GM18870 (cell line): ENCODE data around the gene ANKRD55.
"Not testable (repeated sequence)": the region's sequence is repeated elsewhere in the genome, so short reads cannot be mapped to it uniquely, and the experiment has no call there.

Source experiments
- ATAC-seq: cut with Tn5 transposase; IDR thresholded peaks from one replicate; pipeline ENCODE4 v1.9.1; 2021; ENCODE audit warnings: moderate library complexity; ENCODE audit not compliant: unreplicated experiment

The ANKRD55 gene

DNA sequence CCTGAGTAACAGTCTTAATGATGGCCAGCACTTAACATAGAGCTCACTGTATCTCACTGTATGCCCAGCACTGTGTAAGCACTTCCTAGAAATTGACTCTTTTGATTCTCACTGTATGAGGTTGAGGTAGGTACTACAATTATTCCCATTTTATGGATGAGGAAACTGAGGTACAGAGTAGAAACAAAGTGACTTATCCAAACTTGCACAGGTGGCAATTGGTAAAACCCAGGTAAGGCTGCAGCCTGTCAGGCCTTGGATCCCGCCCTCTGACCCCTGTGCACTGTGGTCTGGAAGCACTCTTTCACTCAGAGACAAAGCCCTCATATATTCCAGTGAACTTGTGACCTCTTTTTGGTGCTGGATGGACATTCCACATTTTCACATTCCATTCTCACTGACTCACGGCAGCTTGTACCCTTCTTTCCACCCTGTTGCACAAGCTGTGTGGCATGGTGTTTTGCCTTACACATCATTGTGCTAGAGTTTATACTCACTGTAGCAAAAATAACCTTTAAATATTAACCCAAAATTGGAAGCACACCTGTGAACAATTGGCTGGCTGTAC, 21.7 kb downstream of the ANKRD55 start:
- ATAC-seq: no peak

DNA sequence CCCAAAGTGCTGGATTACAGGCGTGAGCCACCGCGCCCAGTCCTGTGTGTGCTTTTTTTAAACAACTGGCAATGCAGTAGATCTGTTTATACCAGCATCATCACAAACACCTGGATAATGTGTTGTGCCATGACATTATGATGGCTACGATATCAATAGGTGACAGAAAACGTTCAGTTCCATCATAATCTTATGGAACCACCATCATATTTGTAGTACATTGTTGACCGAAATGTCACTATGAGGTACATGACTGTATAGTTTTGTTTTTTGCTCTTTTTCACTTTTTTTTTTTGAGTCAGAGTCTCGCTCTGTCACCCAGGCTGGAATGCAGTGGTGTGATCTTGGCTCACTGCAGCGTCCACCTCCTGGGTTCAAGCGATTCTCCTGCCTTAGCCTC, 24.4 kb downstream of the ANKRD55 start:
- no peak for ATAC-seq

DNA sequence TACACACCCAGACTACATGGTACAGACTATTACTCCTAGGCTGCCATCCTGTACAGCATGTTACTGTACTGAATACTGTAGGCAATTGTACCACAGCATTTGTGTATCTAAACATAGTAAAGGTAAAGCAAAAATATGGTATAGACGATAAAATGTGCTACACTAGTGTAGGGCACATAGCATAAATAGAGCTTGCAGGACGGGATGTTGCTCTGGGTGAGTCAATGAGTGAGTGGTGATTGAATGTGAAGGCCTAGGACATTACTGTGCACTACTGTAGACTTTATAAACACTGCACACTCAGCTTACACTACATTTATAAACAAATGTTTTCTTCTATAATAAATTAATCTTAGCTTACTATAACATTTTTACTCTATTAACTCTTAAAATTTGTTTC, 25.6 kb downstream of the ANKRD55 start:
- ATAC-seq: no peak

DNA sequence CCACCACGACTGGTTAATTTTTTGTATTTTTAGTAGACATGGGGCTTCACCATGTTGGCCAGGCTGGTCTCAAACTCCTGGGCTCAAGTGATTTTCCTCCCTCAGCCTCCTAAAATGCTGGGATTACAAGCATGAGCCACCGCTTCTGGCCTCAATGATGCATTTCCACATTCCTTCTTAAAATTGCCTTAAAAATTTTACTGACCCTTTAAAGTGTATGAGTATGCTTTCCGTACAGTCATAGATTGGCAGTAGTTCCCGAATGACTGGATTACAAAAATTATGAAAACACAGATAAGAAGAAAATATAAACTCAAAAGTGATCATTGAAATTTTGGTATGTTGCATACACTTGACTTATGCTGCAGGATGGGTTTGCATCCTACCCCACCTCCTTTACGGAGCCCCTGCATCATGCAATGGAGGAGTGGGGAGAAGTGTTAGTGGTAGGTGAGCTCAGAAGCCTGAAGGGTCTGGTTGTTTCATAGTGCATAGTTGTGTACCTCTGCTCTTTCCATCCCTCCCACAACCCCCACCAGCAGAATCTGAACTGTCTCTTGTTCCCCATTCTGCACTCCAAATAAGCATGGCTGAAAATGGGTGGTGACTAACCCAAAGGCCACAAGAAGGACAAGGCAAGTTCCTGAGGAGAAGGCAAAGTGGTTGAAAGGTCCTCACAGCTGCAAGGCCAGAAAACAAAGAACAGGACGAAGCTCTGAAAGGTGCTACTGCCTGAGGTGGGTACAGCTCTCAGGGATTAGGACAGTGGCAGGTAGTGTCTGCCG, 26.8 kb downstream of the ANKRD55 start:
- no peak for ATAC-seq

DNA sequence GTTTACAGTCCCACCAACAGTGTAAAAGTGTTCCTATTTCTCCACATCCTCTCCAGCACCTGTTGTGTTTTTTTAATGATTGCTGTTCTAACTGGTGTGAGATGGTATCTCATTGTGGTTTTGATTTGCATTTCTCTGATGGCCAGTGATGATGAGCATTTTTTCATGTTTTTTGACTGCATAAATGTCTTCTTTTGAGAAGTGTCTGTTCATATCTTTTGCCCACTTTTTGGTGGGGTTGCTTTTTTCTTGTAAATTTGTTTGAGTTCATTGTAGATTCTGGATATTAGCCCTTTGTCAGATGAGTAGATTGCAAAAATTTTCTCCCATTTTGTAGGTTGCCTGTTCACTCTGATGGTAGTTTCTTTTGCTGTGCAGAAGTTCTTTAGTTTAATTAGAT, 29.2 kb downstream of the ANKRD55 start:
- not testable (repeated sequence) for ATAC-seq

DNA sequence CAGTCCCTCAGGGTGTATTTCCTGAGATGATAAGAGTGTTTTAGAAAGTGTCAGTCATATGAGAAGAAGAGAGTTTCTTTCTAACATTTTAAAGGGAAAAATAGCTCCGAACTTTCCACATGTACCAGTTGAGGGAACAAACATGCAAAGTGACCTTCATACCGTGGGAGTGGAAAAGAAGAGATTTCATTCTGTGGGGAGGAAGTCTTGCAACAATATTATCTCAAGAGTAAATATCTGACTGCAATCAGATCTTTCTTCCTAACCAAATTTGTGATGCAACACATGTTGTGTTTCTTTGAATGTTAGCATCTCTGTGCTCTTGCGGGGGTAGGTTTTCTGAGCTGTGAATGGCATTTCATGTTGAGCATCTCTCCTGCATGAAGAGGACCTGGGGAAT, 30.6 kb downstream of the ANKRD55 start:
- ATAC-seq: no peak

DNA sequence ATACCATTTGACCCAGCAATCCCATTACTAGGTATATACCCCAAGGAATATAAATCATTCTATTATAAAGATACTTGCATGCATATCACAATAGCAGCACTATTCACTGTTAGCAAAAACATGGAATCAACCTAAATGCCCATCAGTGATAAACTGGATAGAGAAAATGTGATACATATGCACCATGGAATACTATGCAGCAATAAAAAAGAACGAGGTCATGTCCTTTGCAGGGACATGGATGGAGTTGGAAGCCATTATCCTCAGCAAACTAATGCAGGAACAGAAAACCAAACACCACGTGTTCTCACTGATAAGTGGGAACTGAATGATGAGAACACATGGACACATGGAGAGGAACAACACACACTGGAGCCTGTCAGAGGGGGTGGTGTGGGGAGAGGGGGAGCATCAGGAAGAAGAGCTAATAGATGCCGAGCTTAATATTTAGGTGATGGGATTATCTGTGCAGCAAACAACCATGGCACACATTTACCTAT, 31.3 kb downstream of the ANKRD55 start:
- ATAC-seq: not testable (repeated sequence)

DNA sequence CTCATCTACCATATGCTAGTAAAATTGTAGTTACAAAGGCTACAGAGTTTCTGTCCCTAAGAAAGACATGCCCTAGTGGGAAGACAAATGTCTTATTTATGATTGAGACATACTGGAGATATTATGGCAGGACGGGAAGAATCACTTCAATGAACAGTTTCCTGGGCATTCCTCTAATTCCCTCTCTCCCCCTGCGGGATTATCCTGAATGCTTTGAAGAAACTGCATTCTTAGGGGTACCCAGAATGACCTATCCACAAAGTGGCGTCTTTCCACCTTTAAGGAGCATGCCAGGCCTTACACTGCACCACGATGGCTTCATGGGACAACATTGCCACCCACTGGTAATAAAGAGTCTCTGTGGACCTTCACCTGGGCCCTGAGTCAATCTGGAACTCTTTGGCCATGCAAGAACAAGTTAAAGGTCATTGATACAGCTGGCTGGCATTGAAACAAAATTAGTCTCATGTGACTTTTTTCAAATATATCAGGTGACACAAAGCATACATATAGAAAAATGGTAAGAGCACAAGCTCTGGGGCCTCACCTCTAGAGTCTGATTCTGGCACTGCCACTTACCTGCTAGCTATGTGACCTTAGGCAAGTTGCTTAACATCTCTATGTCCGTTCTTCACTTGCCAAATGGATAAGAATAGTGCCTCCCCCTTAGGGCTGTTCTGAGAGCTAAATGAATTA, 32.0 kb downstream of the ANKRD55 start:
- ATAC-seq: peak; percentile 86

DNA sequence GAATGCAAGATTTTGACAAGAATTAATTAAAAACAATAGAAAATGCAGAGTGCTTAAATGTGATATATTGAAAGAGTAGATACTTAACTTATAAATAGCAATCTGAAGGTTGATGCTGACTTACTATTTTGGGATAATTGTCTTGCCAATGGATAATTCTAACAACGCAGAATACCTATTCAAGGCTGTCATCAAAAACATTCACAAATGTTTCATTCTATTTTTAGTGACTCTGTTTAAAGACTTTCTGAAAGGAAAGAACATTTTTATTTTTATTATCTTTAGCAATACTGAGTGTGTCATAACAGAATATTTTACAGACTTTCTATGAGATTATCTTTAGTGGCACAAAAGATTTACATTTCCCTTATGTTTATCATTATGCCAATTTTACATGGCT, 38.1 kb downstream of the ANKRD55 start:
- ATAC-seq: no peak

DNA sequence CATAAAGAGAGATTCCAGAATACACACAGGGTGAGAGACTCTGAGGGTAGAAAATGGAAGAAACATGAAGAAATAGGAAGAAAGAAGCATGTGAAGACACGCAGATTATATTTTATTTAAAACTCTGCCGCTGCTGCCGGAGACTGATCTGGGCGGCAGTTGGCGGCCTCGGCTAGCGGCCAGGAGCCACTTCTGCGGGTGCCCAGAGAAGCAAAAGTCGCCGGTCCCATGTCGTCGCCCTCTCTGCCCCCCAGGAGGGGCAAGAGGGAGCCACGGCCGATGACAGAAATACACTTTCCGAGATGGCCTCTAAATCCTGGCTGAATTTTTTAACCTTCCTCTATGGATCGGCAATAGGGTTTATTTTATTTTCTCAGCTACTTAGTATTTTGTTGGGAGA, 40.9 kb downstream of the ANKRD55 start:
- ATAC-seq: no peak

DNA sequence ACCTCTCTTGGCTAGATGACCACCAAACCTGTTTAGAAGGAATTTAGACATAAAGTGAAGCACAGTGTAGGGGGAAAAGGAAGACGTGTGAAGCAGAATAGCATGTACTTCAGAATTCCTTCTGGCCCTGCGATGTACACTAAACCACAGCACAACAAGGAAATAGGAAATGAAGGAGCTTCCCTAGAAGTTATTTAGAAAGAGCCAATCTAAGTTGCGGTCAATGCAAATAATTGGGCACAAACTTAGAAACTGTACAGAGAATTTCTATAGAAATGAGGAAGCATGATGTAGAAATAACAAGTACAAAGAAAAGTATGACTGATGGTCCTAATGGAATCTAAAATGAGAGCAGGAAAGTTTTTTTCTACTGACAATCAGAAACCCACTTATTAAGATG, 41.5 kb downstream of the ANKRD55 start:
- ATAC-seq: no peak

DNA sequence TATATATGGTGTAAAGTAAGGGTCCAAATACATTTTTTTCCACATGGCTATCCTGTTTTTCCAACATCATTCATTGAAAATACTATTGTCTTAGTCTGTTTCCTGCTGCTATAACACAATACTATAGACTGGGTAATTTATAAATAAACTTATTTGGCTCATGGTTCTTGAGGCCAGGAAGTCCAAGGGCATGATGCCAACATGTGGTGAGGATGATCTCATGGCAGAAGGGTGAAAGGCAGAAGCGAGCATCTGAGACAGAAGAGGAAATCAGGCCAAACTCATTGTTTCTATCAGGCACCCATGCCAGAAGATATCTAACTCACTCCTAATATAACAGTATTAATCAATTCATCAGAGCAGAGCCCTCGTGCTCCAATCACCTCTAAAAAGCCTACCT, 42.6 kb downstream of the ANKRD55 start:
- ATAC-seq: no peak

DNA sequence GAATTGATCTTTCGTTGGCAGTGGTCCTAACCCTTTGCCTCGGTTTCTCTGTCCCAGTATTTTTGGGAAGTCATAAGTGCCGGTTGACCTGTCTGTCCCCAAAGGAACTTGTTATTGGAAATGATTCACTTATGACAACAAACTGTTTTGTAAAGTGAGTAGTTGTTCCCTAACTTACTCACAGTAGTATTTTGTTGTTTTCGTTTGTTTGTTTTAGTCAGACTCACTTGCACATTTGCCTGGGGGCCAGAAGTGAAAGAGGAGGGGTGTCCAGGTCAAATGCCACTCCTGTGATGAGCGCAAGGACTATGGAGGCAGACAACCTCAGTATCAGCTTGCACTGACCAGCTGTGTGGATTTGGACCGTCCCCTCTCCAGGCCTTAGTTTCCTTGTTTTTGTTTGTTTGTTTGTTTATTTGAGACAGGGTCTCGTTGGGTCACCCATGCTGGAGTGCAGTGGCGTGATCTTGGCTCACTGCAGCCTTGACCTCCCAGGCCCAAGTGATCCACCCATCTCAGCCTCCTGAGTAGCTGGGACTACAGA, 47.3 kb downstream of the ANKRD55 start:
- no peak for ATAC-seq

DNA sequence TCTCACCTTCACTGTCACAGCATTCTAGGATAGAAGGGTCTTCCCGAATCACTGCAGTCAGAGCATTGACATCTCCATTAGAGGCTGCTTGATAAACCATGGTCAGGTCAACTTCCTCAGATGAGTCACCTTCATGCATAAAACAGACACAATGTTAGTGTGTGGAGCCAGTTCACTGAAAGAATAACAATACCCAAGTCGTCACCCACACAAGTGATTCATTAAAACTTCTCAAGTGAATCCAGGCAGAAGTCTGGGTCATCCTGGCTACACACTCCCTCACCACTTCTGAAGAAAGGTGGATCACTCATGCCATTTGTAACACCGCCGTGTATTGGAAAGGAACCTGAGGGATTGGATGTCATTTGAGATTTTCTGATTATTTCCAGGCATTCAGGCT, 49.6 kb downstream of the ANKRD55 start:
- ATAC-seq: no peak

DNA sequence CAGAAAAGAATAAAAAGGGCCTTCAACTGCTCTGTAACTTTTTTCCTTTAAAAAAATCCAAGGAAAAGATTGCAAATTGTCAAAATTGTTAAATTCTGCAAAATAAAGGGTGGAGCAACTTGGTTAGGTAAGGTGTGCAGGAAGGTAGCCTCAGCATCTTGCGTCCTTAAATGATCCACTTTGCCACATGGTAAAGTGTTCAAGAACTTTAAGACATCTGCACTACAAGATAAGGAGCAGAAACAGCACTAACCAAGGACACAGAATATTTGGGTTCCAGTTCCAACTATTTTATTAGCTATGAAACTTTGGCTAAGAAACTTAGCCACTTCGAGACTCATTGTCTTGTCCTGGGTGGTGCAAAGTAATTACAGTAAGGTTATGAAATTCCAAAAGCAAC, 53.7 kb downstream of the ANKRD55 start:
- ATAC-seq: no peak

DNA sequence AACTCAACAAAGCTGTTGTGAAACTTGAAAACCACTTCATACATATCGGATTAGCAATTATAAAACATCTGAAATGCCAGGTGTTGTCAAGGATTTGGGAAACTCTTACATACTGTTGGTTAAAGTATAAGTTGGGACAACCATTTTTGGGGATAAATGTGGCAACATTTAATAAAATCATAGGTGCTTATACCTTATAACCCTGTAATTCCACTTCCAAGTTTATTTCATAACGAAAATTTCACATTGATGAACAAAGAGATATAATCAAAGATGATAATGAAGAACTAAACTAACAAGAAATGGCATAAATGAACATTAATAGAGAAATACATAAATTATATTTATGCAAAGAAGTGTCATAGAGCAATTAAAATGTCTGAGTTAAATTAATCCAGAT, 54.3 kb downstream of the ANKRD55 start:
- ATAC-seq: no peak

DNA sequence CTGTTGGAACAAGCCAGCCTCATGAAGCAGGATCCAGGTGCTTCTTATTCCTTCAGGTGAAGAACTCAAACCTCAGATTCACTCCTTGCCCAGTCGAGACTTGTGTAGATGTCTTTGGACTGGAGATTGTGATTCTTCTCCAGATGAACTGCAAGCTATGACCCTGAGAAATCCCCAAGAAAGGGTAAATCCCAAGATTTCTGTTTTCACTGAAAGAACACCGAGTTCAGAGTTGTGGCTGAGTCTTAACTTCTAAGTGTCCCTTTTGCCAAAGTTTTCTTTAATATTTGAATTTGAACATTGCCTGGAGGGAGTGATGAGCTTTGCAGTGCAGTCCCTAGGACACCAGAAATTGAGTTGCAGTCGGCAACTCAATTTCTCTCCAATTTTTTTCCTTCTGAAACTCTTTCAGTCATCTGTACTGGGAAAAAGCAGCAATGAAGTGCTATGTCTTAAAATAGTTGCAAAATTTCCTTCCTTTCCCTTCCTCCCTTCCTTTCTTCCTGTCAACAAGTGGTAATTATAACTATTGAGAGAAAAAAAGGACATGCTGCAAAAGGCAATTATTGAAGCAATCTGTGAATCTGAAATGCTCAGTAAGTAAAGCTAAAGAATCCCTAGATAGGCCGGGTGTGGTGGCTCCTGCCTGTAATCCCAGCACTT, 56.1 kb downstream of the ANKRD55 start:
- ATAC-seq: no peak

DNA sequence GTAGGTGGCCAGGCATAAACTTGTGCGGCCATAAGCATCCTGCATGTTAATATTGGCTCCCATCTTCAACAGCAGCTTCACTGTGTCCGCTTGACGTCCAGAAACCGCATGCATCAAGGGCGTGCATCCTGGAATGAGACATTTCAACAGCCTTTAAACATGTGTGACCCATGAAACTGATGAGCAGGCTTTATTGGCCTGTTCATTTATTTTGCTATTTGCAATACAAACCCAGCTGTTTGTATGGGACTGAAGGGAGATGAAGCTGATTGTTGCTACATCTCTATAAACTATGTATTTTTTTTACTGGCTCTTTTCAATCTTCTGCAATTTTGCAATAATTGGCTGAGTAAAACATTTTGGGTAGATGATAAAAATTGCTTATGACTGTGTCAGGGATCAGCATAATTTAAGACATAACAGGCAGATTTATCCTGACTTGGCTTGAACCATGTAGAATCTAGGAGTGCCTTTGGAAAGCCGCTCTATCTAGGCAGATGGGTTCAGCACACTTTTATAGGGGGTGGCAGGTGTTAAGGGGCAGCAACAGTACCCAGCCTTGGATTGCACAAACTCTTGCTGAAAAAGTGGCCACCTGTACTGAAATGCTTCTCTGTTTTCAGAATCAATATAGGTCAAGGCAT, 56.9 kb downstream of the ANKRD55 start:
- no peak for ATAC-seq

DNA sequence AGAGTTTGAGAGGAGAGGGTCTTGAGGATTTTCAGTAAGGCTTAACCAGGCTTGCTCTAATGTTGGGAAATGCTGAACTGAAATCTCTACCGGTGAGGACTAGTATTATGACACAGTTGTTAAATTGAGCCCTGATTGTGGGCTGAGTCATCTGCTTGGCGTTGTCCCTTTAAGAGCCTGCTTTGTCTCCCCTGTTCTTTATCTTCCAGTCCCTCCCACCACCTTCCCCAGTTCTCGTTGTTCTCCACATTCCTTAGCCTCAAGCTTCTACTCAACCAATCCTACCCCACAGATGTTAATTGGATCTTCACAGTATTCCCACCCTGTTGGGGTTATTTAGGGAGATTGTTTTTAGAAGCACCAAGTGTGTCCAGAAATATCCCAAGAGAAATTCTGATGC, 57.6 kb downstream of the ANKRD55 start:
- no peak for ATAC-seq

DNA sequence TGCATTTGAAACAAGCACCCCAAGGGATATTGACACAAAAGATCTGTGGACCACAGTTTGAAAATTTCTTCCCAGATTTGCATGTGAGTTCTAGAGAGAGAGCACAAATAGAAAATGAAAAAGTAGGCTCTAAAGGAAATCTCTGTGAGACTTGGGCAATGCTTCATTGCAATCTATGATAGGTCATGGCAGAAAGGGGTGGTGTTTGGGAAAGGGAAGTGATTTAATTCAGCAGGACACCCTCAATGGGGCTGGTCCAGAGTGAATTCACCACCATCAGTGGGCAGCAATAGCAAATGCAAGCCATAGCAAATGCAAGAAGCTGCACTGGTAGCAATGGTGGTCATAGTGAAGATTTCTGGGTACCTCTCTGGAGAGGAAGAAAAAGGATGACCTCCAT, 58.1 kb downstream of the ANKRD55 start:
- no peak for ATAC-seq

DNA sequence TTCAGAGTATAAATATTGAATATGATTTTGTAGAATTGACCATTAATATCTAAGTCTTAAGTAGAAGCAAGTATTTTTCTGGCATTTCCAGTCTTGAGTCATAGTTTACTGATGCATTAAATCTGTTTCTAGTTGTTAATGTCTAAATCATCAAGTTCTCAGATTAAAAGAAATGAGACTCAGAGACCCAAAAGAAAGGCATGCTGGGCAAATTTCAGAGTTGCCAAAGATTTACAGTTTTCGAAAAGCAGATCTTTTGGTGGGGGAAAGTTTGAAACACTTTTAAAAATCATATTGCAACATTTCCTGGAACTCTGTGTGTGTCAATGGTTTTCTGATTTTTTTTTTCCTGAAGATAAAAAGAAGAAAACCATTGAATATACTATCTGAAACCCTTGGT, 60.9 kb downstream of the ANKRD55 start:
- ATAC-seq: no peak
